Stomach (tissue), 9 donors: ENCODE measurements around the gene ITGA5. TPM values are rescaled to one million over a fixed set of nuclear protein-coding genes. Genes with fewer than 3 reads are reported as not detected.

ENCODE experiments used
- DNase-seq, 2 donors: peaks; one replicate each; pipeline versions ENCODE4 v3.0.0 to v3.0.0-alpha.2; 2013 to 2019
- H3K27ac ChIP-seq, 5 donors: fragments of 200-600 bp in 4 of 5; sonication (generic) in 4 of 5; one replicate each; pipeline ENCODE4 v1.5.1; 2013 to 2019; ENCODE audit warnings: mild to moderate bottlenecking in 1 of 5, moderate library complexity in 1 of 5
- H3K27me3 ChIP-seq, 3 donors: fragments of 200-600 bp; sonication (generic); one replicate each; pipeline ENCODE4 v1.5.1; 2017 to 2019; ENCODE audit warnings: mixed run types in 1 of 3
- H3K36me3 ChIP-seq, 4 donors: fragments of 200-600 bp; sonication (generic); 1 replicate in 3 of 4; 2 replicates in 1 of 4; pipeline ENCODE4 v1.5.1; 2016 to 2019
- H3K4me1 ChIP-seq, 4 donors: fragments of 200-600 bp; sonication (generic); one replicate each; pipeline ENCODE4 v1.5.1; 2016 to 2019
- H3K4me3 ChIP-seq, 4 donors: fragments of 200-600 bp; sonication (generic) in 3 of 4; one replicate each; pipeline ENCODE4 v1.5.1; 2016 to 2019; ENCODE audit warnings: mild to moderate bottlenecking in 1 of 4
- H3K9me3 ChIP-seq, 4 donors: fragments of 200-600 bp; sonication (generic); one replicate each; pipeline ENCODE4 v1.5.1; 2016 to 2019
- EP300 ChIP-seq: sonication (generic); formaldehyde crosslinking; IDR thresholded peaks from one replicate; pipeline ENCODE4 v1.6.1; 2017; ENCODE audit warnings: antibody characterized with exemption
- POLR2A ChIP-seq, 4 donors: fragments of 450-650 bp; IDR thresholded peaks; one replicate each; pipeline ENCODE4 v1.6.1; 2016; ENCODE audit warnings: antibody characterized with exemption in 4 of 4, control low read depth in 2 of 4, mild to moderate bottlenecking in 1 of 4, moderate library complexity in 1 of 4
- POLR2AphosphoS5 ChIP-seq, 3 donors: sonication (generic); formaldehyde crosslinking; IDR thresholded peaks; one replicate each; pipeline ENCODE4 v1.6.1; 2016; ENCODE audit warnings: antibody characterized with exemption in 3 of 3
- WGBS, 5 donors: extraction: QIAGEN DNeasy Blood & Tissue Kit in 3 of 5; methylation state at CpG; one replicate each; pipeline versions ENCODE4 v1.1.5 to v1.1.7; 2013 to 2018; 5-methylcytosine and 5-hydroxymethylcytosine counted together
- intact Hi-C: fragments of 100-400 bp; cut with DNase I; formaldehyde crosslinking; loops from one replicate; pipeline ENCODE4 v1.15.1; 2023; ENCODE audit warnings: low total_unique reads
- polyA plus RNA-seq, 3 donors: library from polyadenylated mRNA; stranded (reverse); fragments of 200-250 nt; gene quantifications; one replicate each; pipeline ENCODE4 v1.2.3, GENCODE V29; 2013
- total RNA-seq, 5 donors: library from RNA; depleted of rRNA; stranded (reverse); fragments of >200 nt; gene quantifications; one replicate each; pipeline versions ENCODE4 v1.1.0 to v1.2.3, GENCODE V29; 2014 to 2016
- TF ChIP-seq, protein P1 (sequence below), 7 experiments: fragments of 450-650 bp in 4 of 7; fragments of 200-600 bp in 3 of 7; sonication (generic) in 3 of 7; IDR thresholded peaks; one replicate each; pipeline ENCODE4 v1.5.1; 2016 to 2019; ENCODE audit warnings: antibody characterized with exemption in 7 of 7, control low read depth in 2 of 7, mild to moderate bottlenecking in 1 of 7
- donor health status: healthy with polysubstance abuse.
- donor health status: Bipolar disorder and iron deficiency.
- donor health status: healthy.

Gene ITGA5
- total and polyA plus RNA-seq, 8 donors: 29.3 to 182 (median 85.0) TPM

DNA sequence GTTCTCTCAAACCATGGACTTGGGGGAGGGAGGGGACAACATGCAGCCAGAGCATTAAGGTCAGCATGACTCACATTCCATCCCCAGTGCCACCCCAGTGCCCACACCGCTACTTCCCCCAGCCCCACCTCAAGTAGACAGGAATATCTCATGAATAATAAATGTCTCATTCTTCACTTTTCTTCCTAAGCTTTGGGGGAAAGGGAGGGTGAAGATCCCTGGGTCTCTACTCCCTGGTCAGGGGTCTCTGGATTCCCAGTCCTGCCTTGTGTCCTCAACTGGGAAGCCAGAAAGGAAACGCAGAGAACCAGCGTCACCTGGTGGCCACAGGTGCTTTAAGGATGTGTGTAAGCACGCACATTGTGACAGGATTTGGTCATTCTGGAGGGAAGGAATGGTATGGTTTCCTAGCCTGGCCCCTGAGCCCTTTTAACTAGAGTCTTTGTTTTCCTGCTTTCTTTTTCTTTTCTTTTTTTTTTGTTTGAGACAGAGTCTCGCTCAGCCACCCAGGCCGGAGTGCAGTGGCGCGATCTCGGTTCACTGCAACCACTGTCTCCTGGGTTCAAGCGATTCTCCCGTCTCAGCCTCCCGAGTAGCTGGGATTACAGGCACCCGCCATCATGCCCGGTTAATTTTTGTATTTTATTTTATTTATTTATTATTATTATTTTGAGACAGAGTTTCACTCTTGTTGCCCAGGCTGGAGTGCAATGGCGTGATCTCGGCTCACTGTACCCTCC lies 58.2 kb downstream of the ITGA5 start:
- TF ChIP-seq POLR2A (IDR thresholded peaks at IDR 0.05): no peak
- TF ChIP-seq, protein P1, sequence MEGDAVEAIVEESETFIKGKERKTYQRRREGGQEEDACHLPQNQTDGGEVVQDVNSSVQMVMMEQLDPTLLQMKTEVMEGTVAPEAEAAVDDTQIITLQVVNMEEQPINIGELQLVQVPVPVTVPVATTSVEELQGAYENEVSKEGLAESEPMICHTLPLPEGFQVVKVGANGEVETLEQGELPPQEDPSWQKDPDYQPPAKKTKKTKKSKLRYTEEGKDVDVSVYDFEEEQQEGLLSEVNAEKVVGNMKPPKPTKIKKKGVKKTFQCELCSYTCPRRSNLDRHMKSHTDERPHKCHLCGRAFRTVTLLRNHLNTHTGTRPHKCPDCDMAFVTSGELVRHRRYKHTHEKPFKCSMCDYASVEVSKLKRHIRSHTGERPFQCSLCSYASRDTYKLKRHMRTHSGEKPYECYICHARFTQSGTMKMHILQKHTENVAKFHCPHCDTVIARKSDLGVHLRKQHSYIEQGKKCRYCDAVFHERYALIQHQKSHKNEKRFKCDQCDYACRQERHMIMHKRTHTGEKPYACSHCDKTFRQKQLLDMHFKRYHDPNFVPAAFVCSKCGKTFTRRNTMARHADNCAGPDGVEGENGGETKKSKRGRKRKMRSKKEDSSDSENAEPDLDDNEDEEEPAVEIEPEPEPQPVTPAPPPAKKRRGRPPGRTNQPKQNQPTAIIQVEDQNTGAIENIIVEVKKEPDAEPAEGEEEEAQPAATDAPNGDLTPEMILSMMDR (IDR thresholded peaks at IDR 0.05): peak in 5 of 7 experiments; percentile 44 to 93 (median 66)
- peak in 1 of 3 donors; percentile 60 for TF ChIP-seq POLR2AphosphoS5 (IDR thresholded peaks at IDR 0.05)
- peak overlapping the region in 2 of 5 donors; percentile 84 to 92 for H3K27ac ChIP-seq
- DNase-seq: peak; percentile 87 to 94
- no peaks in the 10 kb centered on the region for H3K36me3 ChIP-seq
- no peaks in the 10 kb centered on the region for H3K9me3 ChIP-seq
- intact Hi-C loops: loop anchor here (10.0 kb wide), 2 partner anchors 66 to 136 kb away; no protein-coding TSS in a partner anchor
- H3K27me3 ChIP-seq: no peaks in the 10 kb centered on the region
- 62 to 65% (median 65%) methylated on average over 16 of the region's 16 CpGs for WGBS, 5 donors
- peaks cover 18 to 48% (median 33%) of the 10 kb centered on the region in 4 donors for H3K4me1 ChIP-seq
- no peak overlapping the region for H3K4me3 ChIP-seq

DNA sequence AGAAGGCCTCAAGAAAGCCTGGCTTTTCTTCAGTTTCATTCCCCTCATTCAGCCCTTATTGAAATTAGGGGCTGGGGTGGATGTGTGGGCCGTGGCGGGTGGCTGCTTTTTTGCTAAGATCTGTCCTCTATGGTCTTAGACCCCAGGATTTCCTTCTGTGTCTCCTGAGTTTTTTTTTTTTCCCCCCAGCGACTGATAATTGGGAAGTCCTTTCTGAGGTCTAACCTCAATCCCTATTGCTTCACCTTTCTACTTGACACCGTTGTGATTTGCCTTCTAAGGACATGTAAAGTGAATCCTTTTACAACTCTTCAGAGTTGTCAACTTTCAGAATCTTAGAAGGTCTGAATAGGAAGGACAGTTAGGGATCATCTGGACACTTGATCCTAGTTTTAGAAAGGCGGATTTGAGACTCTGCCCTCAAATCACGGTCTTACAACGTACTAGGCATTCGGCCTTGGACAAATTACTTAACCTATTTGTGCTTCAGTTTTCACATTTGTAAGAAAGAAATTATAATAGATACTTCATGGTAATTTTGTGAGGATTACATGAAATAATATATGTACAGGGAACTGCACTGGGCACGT lies 59.2 kb downstream of the ITGA5 start:
- Histone ChIP-seq H3K9me3 (no peaks in the 10 kb centered on the region), H3K27ac (peak overlapping the region; percentile 65 to 92 (median 84)), H3K4me1 (peaks cover 18 to 53% (median 36%) of the 10 kb centered on the region in 4 donors), H3K27me3 (no peaks in the 10 kb centered on the region), H3K36me3 (no peaks in the 10 kb centered on the region), H3K4me3 (peak overlapping the region; percentile 61 to 74 (median 63))
- 46 to 58% (median 48%) methylated on average over 9 of the region's 9 CpGs for WGBS, 5 donors
- intact Hi-C loops: loop anchor here (10.0 kb wide), 2 partner anchors 65 to 135 kb away; no protein-coding TSS in a partner anchor
- TF ChIP-seq, protein P1 (IDR thresholded peaks at IDR 0.05): no peak
- TF ChIP-seq POLR2A (IDR thresholded peaks at IDR 0.05) (no peak), POLR2AphosphoS5 (IDR thresholded peaks at IDR 0.05) (no peak), EP300 (no peak)
- no peak for DNase-seq

DNA sequence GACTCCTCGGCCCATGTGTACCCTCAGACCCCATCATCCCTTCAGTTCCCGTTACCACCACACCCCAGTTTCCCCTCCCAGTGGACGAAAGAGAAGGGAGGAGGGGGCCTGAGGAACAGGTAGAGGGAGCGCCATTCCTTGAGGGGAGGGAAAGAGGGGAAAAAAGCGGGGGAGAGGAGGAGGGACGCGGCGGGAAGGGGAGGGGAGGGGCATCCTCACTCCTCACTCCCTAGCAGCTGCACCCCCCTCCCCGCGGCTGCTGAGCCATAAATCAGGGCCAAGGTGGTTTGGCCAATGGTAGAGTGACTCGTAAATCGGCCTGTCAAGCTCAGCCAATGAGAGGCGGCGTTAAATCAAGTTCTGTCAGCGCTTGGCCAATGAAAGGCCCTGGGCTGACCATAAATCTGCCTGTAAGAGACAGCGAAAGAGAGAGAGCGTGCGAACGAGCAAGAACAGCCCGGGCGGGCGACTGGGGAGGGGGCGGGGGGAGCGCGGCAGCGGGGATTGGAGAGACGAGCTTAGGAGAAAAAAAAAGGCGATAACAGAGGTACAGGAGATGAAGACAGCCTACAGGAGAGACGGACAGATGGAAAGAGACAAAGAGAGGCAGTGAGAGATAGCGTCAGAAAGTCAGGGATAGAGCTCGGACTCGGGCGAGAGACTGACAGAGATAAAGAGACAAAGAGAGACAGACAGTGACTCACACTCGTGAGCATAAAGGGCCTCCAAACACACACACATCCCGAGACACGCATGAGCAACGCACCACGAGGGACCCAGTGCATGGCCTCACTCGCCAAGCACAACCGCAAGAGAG lies 59.9 kb downstream of the ITGA5 start:
- intact Hi-C loops: no loop called here
- Histone ChIP-seq H3K36me3 (no peaks in the 10 kb centered on the region), H3K4me1 (peaks cover 18 to 53% (median 36%) of the 10 kb centered on the region in 4 donors), H3K27ac (peak overlapping the region; percentile 65 to 92 (median 84)), H3K4me3 (peak overlapping the region; percentile 61 to 74 (median 63)), H3K27me3 (no peaks in the 10 kb centered on the region), H3K9me3 (no peaks in the 10 kb centered on the region)
- TF ChIP-seq, protein P1 (IDR thresholded peaks at IDR 0.05): peak in 1 of 7 experiments; percentile 39
- peak; percentile 58 to 75 (median 70) for TF ChIP-seq POLR2AphosphoS5 (IDR thresholded peaks at IDR 0.05)
- no peak for TF ChIP-seq EP300
- no peak for TF ChIP-seq POLR2A (IDR thresholded peaks at IDR 0.05)
- DNase-seq: peak; percentile 95 to 99
- 1 to 2% (median 1%) methylated on average over 35 to 40 of the region's 40 CpGs for whole genome bisulfite sequencing, 5 donors
